ENCODE data around the gene ADCY5.

The ADCY5 gene

DNA sequence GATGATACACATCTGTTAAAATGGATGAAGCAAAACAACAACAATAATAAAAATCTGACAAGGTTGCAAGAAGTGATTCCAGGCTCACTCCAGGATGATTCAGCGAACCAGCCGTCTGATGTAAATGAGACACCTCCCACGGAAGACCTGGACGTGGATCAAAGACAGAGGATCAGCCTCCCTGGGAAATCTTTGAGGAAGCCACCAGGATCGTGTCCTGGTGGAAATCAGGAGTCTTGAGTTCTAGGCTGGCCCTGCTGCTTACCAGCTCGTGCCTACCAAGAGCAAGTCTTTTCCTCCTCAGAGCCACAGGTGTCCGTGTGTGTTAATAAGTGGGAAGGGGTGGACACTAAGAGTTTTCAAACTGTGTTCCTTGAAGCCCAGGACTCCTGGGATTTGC, 15.3 kb upstream of the ADCY5 start:
- Histone ChIP-seq H3K36me3 (ENCODE audit: insufficient read depth, low read length) (no peaks in the 10 kb centered on the region), H2AFZ (ENCODE audit: low read length) (no peak overlapping the region), H3K9ac (ENCODE audit: low read length) (no peak overlapping the region), H3K9me3 (ENCODE audit: low read length) (no peaks in the 10 kb centered on the region), H3K27ac (ENCODE audit: low read depth, low read length, poor library complexity, severe bottlenecking) (no peak overlapping the region), H3F3A (ENCODE audit: insufficient read depth, low read length) (no peaks in the 10 kb centered on the region), H3K4me2 (ENCODE audit: low read length) (no peak overlapping the region), H3K9me2 (ENCODE audit: low read depth, low read length) (no peaks in the 10 kb centered on the region), H4K20me1 (ENCODE audit: insufficient read depth, low read length) (no peaks in the 10 kb centered on the region), H3K79me2 (ENCODE audit: insufficient read depth, low read length) (no peaks in the 10 kb centered on the region), H3K4me3 (ENCODE audit: low read depth, low read length, poor library complexity, severe bottlenecking) (no peak overlapping the region), H3K27me3 (ENCODE audit: insufficient read depth, low read length) (no peaks in the 10 kb centered on the region), H3K4me1 (ENCODE audit: insufficient read depth, low read length, severe bottlenecking) (no peaks in the 10 kb centered on the region)
- TF ChIP-seq EZH2 (IDR thresholded peaks at IDR 0.05; ENCODE audit: borderline replicate concordance, low read length), result no peak
- TF ChIP-seq, protein P1, sequence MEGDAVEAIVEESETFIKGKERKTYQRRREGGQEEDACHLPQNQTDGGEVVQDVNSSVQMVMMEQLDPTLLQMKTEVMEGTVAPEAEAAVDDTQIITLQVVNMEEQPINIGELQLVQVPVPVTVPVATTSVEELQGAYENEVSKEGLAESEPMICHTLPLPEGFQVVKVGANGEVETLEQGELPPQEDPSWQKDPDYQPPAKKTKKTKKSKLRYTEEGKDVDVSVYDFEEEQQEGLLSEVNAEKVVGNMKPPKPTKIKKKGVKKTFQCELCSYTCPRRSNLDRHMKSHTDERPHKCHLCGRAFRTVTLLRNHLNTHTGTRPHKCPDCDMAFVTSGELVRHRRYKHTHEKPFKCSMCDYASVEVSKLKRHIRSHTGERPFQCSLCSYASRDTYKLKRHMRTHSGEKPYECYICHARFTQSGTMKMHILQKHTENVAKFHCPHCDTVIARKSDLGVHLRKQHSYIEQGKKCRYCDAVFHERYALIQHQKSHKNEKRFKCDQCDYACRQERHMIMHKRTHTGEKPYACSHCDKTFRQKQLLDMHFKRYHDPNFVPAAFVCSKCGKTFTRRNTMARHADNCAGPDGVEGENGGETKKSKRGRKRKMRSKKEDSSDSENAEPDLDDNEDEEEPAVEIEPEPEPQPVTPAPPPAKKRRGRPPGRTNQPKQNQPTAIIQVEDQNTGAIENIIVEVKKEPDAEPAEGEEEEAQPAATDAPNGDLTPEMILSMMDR (IDR thresholded peaks at IDR 0.05; ENCODE audit: low read length), result no peak

- no peaks in the 10 kb centered on the region for H3K4me1 ChIP-seq (ENCODE audit: insufficient read depth, low read length, severe bottlenecking)
- H3K9ac ChIP-seq (ENCODE audit: low read length), result no peak overlapping the region
- H3F3A ChIP-seq (ENCODE audit: insufficient read depth, low read length), result no peaks in the 10 kb centered on the region
- no peak for TF ChIP-seq EZH2 (IDR thresholded peaks at IDR 0.05; ENCODE audit: borderline replicate concordance, low read length)
- no peaks in the 10 kb centered on the region for H3K9me2 ChIP-seq (ENCODE audit: low read depth, low read length)
- H4K20me1 ChIP-seq (ENCODE audit: insufficient read depth, low read length), result no peaks in the 10 kb centered on the region
- no peaks in the 10 kb centered on the region for H3K27me3 ChIP-seq (ENCODE audit: insufficient read depth, low read length)
- no peaks in the 10 kb centered on the region for H3K79me2 ChIP-seq (ENCODE audit: insufficient read depth, low read length)
- no peak overlapping the region for H3K4me3 ChIP-seq (ENCODE audit: low read depth, low read length, poor library complexity, severe bottlenecking)
- no peak overlapping the region for H3K27ac ChIP-seq (ENCODE audit: low read depth, low read length, poor library complexity, severe bottlenecking)
- H3K9me3 ChIP-seq (ENCODE audit: low read length), result no peaks in the 10 kb centered on the region
- no peak overlapping the region for H3K4me2 ChIP-seq (ENCODE audit: low read length)
- no peaks in the 10 kb centered on the region for H3K36me3 ChIP-seq (ENCODE audit: insufficient read depth, low read length)
- no peak overlapping the region for H2AFZ ChIP-seq (ENCODE audit: low read length)
Observed at GRCh38 chr3:123459862-123460261, 11.0 kb upstream of the ADCY5 start.

GRCh38 chr3:123458255-123458654, 9.4 kb upstream of the ADCY5 start:
- H3K36me3 ChIP-seq (ENCODE audit: insufficient read depth, low read length), result no peaks in the 10 kb centered on the region
- no peak overlapping the region for H3K27ac ChIP-seq (ENCODE audit: low read depth, low read length, poor library complexity, severe bottlenecking)
- no peaks in the 10 kb centered on the region for H3K9me3 ChIP-seq (ENCODE audit: low read length)
- no peak overlapping the region for H3K4me3 ChIP-seq (ENCODE audit: low read depth, low read length, poor library complexity, severe bottlenecking)
- H3K79me2 ChIP-seq (ENCODE audit: insufficient read depth, low read length), result no peaks in the 10 kb centered on the region
- H3K4me1 ChIP-seq (ENCODE audit: insufficient read depth, low read length, severe bottlenecking), result no peaks in the 10 kb centered on the region
- no peak overlapping the region for H2AFZ ChIP-seq (ENCODE audit: low read length)
- H3K4me2 ChIP-seq (ENCODE audit: low read length), result no peak overlapping the region
- TF ChIP-seq, protein P1 (IDR thresholded peaks at IDR 0.05; ENCODE audit: low read length), result no peak
- H3K9me2 ChIP-seq (ENCODE audit: low read depth, low read length), result no peaks in the 10 kb centered on the region
- H3F3A ChIP-seq (ENCODE audit: insufficient read depth, low read length), result no peaks in the 10 kb centered on the region
- H4K20me1 ChIP-seq (ENCODE audit: insufficient read depth, low read length), result no peaks in the 10 kb centered on the region
- no peaks in the 10 kb centered on the region for H3K27me3 ChIP-seq (ENCODE audit: insufficient read depth, low read length)
- no peak overlapping the region for H3K9ac ChIP-seq (ENCODE audit: low read length)

GRCh38 chr3:123457841-123458240, 9.0 kb upstream of the ADCY5 start:
- Histone ChIP-seq H3K4me3 (ENCODE audit: low read depth, low read length, poor library complexity, severe bottlenecking) (no peak overlapping the region), H3K36me3 (ENCODE audit: insufficient read depth, low read length) (no peaks in the 10 kb centered on the region), H3K9me2 (ENCODE audit: low read depth, low read length) (no peaks in the 10 kb centered on the region), H3K9ac (ENCODE audit: low read length) (no peak overlapping the region), H3F3A (ENCODE audit: insufficient read depth, low read length) (no peaks in the 10 kb centered on the region), H3K4me1 (ENCODE audit: insufficient read depth, low read length, severe bottlenecking) (no peaks in the 10 kb centered on the region), H2AFZ (ENCODE audit: low read length) (no peak overlapping the region), H3K4me2 (ENCODE audit: low read length) (no peak overlapping the region), H3K27ac (ENCODE audit: low read depth, low read length, poor library complexity, severe bottlenecking) (no peak overlapping the region), H3K9me3 (ENCODE audit: low read length) (no peaks in the 10 kb centered on the region), H3K27me3 (ENCODE audit: insufficient read depth, low read length) (no peaks in the 10 kb centered on the region), H3K79me2 (ENCODE audit: insufficient read depth, low read length) (no peaks in the 10 kb centered on the region), H4K20me1 (ENCODE audit: insufficient read depth, low read length) (no peaks in the 10 kb centered on the region)
- TF ChIP-seq, protein P1 (IDR thresholded peaks at IDR 0.05; ENCODE audit: low read length), result no peak
- no peak for TF ChIP-seq EZH2 (IDR thresholded peaks at IDR 0.05; ENCODE audit: borderline replicate concordance, low read length)

All from OCI-LY1 (cell line).